LNCaP clone FGC (cell line): ENCODE results near the gene MSRB1.
"Not testable (repeated sequence)": the region's sequence is repeated elsewhere in the genome, so short reads cannot be mapped to it uniquely, and the experiment has no call there.

Experiments
- DNase-seq: peaks from one replicate; pipeline ENCODE4 v3.0.0-alpha.2; 2011; ENCODE audit warnings: low read depth
- H3K4me3 ChIP-seq: 2 replicates; pipeline ENCODE4 v1.5.1; 2011; ENCODE audit warnings: mild to moderate bottlenecking, low read depth, low read length, control low read depth
- CTCF ChIP-seq: IDR thresholded peaks from 2 replicates; pipeline ENCODE4 v1.5.1; 2012; ENCODE audit warnings: mild to moderate bottlenecking; ENCODE audit not compliant: control insufficient read depth, insufficient read depth; ENCODE audit errors: extremely low read depth

The MSRB1 gene

GRCh38 chr16:1964506-1965395, 21.8 kb upstream of the MSRB1 start, which contains the start of gene RPS2:
TSS of gene RPS2 (minus strand) at chr16:1964826. CDS start at chr16:1964625, 201 bp downstream.
- DNase-seq = peak; percentile 93
- no peak for TF ChIP-seq CTCF
- peak within 1 kb of the TSS; percentile 96 for H3K4me3 ChIP-seq

GRCh38 chr16:1963806-1964505, 21.0 kb upstream of the MSRB1 start:
- peak; percentile 28; the same call in 1 of the 2 replicates for TF ChIP-seq CTCF
- H3K4me3 ChIP-seq = peak overlapping the region; percentile 96
- no peak for DNase-seq

GRCh38 chr16:1962161-1963153, 19.5 kb upstream of the MSRB1 start:
- H3K4me3 ChIP-seq = peak overlapping the region; percentile 96
- DNase-seq = not testable (repeated sequence)

GRCh38 chr16:1961651-1962067, 18.7 kb upstream of the MSRB1 start:
- H3K4me3 ChIP-seq = no peak overlapping the region

GRCh38 chr16:1960665-1961630, 17.9 kb upstream of the MSRB1 start:
- DNase-seq = no peak
- no peak for TF ChIP-seq CTCF
- H3K4me3 ChIP-seq = peak overlapping the region; percentile 88

More at GRCh38 chr16:1961651-1962067, 18.7 kb upstream of the MSRB1 start:
- no peak for TF ChIP-seq CTCF
- no peak for DNase-seq

- H3K4me3 ChIP-seq = peak within 1 kb of the TSS; percentile 88
- peak; percentile 85 for TF ChIP-seq CTCF
- DNase-seq = peak; percentile 77
Observed at GRCh38 chr16:1959269-1960039, 16.5 kb upstream of the MSRB1 start, which contains the start of gene NDUFB10. TSS of gene NDUFB10 (plus strand) at chr16:1959538. CDS start at chr16:1959625, 87 bp downstream.
